Measurements from ENCODE around the gene LSR.

Gene LSR

GRCh38 chr19:35290381-35291127 lies 41.8 kb downstream of the LSR start:
- ChIA-PET CTCF (interaction anchor here (1.4 kb wide), 1 partner anchor 10 kb away, joined by 4 read pairs; no protein-coding TSS in a partner anchor), POLR2A (no interaction called here)
- no peak for DNase-seq (ENCODE audit: extremely low spot score)
- TF ChIP-seq CTCF (IDR thresholded peaks at IDR 0.05; ENCODE audit: control extremely low read depth, extremely low read depth, low read depth, missing control alignments): no peak

GRCh38 chr19:35291259-35291658 lies 42.5 kb downstream of the LSR start:
- DNase-seq (ENCODE audit: extremely low spot score): no peak
- POLR2A ChIA-PET: interaction anchor here (0.6 kb wide), 1 partner anchor 55 kb away, joined by 3 read pairs; no protein-coding TSS in a partner anchor

GRCh38 chr19:35291916-35292315 lies 43.1 kb downstream of the LSR start, which contains the start of gene MAG:
MAG (plus strand) TSS chr19:35292161; CDS start chr19:35295409, 3,248 bp downstream.
- ChIA-PET POLR2A (interaction anchor here (0.6 kb wide), 1 partner anchor 54 kb away, joined by 3 read pairs; no protein-coding TSS in a partner anchor), CTCF (interaction anchor here (1.4 kb wide), 1 partner anchor 11 kb away, joined by 4 read pairs; no protein-coding TSS in a partner anchor)
- no peak for TF ChIP-seq CTCF (IDR thresholded peaks at IDR 0.05; ENCODE audit: control extremely low read depth, extremely low read depth, low read depth, missing control alignments)
- no peak for DNase-seq (ENCODE audit: extremely low spot score)

More at GRCh38 chr19:35291259-35291658, 42.5 kb downstream of the LSR start:
- no peak for TF ChIP-seq CTCF (IDR thresholded peaks at IDR 0.05; ENCODE audit: control extremely low read depth, extremely low read depth, low read depth, missing control alignments)
- CTCF ChIA-PET: interaction anchor here (1.4 kb wide), 1 partner anchor 10 kb away, joined by 4 read pairs; no protein-coding TSS in a partner anchor

GRCh38 chr19:35292421-35293362 lies 43.9 kb downstream of the LSR start:
- no peak for DNase-seq (ENCODE audit: extremely low spot score)
- CTCF ChIA-PET: no interaction called here
- POLR2A ChIA-PET: no interaction called here
- TF ChIP-seq CTCF (IDR thresholded peaks at IDR 0.05; ENCODE audit: control extremely low read depth, extremely low read depth, low read depth, missing control alignments): no peak

- DNase-seq (ENCODE audit: extremely low spot score): no peak
- CTCF ChIA-PET: no interaction called here
- POLR2A ChIA-PET: no interaction called here
- no peak for TF ChIP-seq CTCF (IDR thresholded peaks at IDR 0.05; ENCODE audit: control extremely low read depth, extremely low read depth, low read depth, missing control alignments)
Observed at GRCh38 chr19:35293363-35293739, 44.5 kb downstream of the LSR start.

GRCh38 chr19:35293808-35294207 lies 45.0 kb downstream of the LSR start:
- CTCF ChIA-PET: interaction anchor here (0.8 kb wide), 1 partner anchor 19 kb away, joined by 3 read pairs; no protein-coding TSS in a partner anchor
- no peak for TF ChIP-seq CTCF (IDR thresholded peaks at IDR 0.05; ENCODE audit: control extremely low read depth, extremely low read depth, low read depth, missing control alignments)
- no peak for DNase-seq (ENCODE audit: extremely low spot score)
- POLR2A ChIA-PET: no interaction called here

All from GM10248 (cell line).